Glutamatergic neuron (in vitro differentiated cells): ENCODE measurements around the gene HMX1. TPM values are rescaled to one million over a fixed set of nuclear protein-coding genes. Genes with fewer than 3 reads are reported as not detected.

ENCODE experiments used
- DNase-seq: peaks from one replicate; pipeline ENCODE4 v3.0.0; 2022
- H3K27ac Mint-ChIP-seq: one replicate; pipeline ENCODE4 v1.8.0; 2020; ENCODE audit warnings: mild to moderate bottlenecking, mixed read lengths, inconsistent platforms; ENCODE audit not compliant: unreplicated experiment
- H3K27me3 Mint-ChIP-seq: one replicate; pipeline ENCODE4 v1.8.0; 2020; ENCODE audit warnings: mild to moderate bottlenecking, moderate library complexity, mixed read lengths, inconsistent platforms; ENCODE audit not compliant: unreplicated experiment
- H3K36me3 Mint-ChIP-seq: one replicate; pipeline ENCODE4 v1.8.0; 2020; ENCODE audit warnings: mild to moderate bottlenecking, mixed read lengths, inconsistent platforms; ENCODE audit not compliant: unreplicated experiment
- H3K4me1 Mint-ChIP-seq: one replicate; pipeline ENCODE4 v1.8.0; 2020; ENCODE audit warnings: mild to moderate bottlenecking, low read depth, mixed read lengths, inconsistent platforms; ENCODE audit not compliant: unreplicated experiment
- H3K4me3 Mint-ChIP-seq: one replicate; pipeline ENCODE4 v1.8.0; 2020; ENCODE audit warnings: mild to moderate bottlenecking, mixed read lengths, inconsistent platforms; ENCODE audit not compliant: unreplicated experiment
- H3K9me3 Mint-ChIP-seq: one replicate; pipeline ENCODE4 v1.8.0; 2020; ENCODE audit warnings: mild to moderate bottlenecking, moderate library complexity, mixed read lengths, inconsistent platforms; ENCODE audit not compliant: unreplicated experiment
- total RNA-seq: library from RNA; stranded (reverse); fragmentation: NEBNext Ultra II Directional; extraction: Animal tissue kit (Norgen Biotek cat#: 25700); gene quantifications from one replicate; pipeline ENCODE4 v1.2.1, GENCODE V29; 2021; ENCODE audit not compliant: unreplicated experiment
- TF ChIP-seq, protein P1 (sequence below): fragments of 200-600 bp; sonication (generic); IDR thresholded peaks from one replicate; pipeline ENCODE4 v1.5.0; 2021; ENCODE audit not compliant: partially characterized antibody, unreplicated experiment

HMX1 gene
- total RNA-seq, 1 donor from 2014 or later = 1.7 TPM

DNA sequence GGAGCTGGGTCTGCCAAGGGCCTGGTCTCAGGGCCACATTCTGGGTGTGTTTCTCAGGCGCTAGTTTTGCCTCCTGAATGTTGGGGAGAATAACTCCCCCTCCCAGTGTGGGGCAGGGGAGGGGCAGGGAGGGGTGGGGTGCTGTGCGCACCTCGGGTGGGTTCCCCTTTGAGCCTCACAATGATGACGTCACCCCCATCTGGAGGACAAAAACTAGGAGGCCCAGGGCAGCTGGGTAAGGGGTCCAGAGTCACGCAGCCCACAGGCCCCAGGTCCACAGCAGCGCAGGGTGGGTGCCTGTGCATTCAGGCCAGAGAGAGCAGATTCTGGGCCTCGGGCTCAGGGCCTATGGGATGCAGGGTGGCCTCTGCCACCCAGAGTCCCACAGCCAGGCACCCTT is 23.7 kb upstream of the HMX1 start:
- DNase-seq = no peak
- Mint-ChIP-seq H3K4me3 (no peak overlapping the region), H3K36me3 (no peaks in the 10 kb centered on the region), H3K27ac (no peak overlapping the region), H3K9me3 (peaks cover 5% of the 10 kb centered on the region), H3K27me3 (peaks cover 21% of the 10 kb centered on the region), H3K4me1 (no peaks in the 10 kb centered on the region)
- TF ChIP-seq, protein P1, sequence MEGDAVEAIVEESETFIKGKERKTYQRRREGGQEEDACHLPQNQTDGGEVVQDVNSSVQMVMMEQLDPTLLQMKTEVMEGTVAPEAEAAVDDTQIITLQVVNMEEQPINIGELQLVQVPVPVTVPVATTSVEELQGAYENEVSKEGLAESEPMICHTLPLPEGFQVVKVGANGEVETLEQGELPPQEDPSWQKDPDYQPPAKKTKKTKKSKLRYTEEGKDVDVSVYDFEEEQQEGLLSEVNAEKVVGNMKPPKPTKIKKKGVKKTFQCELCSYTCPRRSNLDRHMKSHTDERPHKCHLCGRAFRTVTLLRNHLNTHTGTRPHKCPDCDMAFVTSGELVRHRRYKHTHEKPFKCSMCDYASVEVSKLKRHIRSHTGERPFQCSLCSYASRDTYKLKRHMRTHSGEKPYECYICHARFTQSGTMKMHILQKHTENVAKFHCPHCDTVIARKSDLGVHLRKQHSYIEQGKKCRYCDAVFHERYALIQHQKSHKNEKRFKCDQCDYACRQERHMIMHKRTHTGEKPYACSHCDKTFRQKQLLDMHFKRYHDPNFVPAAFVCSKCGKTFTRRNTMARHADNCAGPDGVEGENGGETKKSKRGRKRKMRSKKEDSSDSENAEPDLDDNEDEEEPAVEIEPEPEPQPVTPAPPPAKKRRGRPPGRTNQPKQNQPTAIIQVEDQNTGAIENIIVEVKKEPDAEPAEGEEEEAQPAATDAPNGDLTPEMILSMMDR = no peak

DNA sequence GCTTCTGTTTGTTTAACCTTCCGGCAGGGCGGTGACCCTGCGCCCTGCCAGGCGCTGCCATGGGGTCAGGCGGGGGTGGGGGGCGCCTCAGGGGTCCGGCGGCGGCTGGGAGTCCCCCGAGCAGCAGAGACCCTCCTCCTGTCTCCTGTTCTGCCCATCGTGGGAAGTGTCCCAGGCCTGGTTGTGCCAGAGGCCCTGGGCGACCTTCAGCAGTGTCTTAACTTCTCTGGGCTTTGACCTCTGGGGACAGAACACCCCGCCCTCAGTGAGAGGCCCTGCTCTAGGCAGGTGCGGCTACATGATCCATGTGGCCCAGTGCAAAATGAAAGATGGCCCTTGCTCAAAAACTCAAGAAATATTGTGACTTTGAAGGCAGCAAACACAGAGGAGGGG is 22.8 kb upstream of the HMX1 start:
- no peaks in the 10 kb centered on the region for H3K4me1 Mint-ChIP-seq
- TF ChIP-seq, protein P1 = no peak
- peaks cover 5% of the 10 kb centered on the region for H3K9me3 Mint-ChIP-seq
- no peak overlapping the region for H3K27ac Mint-ChIP-seq
- H3K27me3 Mint-ChIP-seq = peaks cover 21% of the 10 kb centered on the region
- H3K36me3 Mint-ChIP-seq = no peaks in the 10 kb centered on the region
- H3K4me3 Mint-ChIP-seq = no peak overlapping the region
- no peak for DNase-seq

DNA sequence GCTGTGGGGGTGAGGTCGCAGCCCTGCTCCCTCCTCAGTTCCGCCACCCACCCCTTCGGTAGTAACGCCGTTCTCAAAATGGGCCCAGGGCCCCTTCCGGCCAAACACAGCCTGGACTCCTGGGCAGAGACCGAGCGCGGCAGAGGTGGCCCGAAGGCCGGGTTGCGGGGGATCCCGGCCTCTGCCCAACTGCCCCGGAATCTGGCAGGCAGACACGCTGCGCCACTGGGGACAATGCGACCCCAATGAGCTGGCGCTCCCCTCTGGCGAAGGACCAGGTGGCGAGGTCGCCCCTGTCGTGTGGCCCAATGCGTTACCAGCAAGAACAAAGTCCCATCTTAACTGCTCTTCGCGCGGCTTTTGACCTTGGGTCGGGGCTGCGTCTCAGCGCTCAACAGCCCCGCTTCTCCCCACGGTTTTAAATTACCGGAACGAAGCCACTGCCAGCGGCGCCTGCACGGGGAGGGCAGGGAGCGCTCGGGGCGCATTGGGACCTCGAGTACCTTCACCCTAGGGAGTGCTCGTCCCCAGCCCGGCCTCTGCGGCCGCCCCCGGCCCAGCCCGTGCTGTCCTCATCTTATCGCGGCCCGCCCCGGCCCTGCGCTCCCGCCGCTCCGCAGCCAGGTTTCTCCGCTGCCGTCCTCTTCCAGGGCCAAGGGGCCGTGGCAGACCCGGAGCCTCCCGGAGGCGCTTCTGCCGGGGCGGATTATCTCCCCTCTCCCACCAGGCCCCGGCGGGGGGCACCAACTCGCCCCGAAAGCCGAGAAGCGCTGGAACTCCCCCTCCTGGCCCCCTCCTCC is 22.2 kb upstream of the HMX1 start:
- no peak overlapping the region for H3K27ac Mint-ChIP-seq
- peaks cover 24% of the 10 kb centered on the region for H3K27me3 Mint-ChIP-seq
- H3K4me1 Mint-ChIP-seq = no peaks in the 10 kb centered on the region
- TF ChIP-seq, protein P1 = no peak
- H3K4me3 Mint-ChIP-seq = peak overlapping the region; percentile 68
- H3K36me3 Mint-ChIP-seq = no peaks in the 10 kb centered on the region
- peaks cover 5% of the 10 kb centered on the region for H3K9me3 Mint-ChIP-seq
- peak; percentile 51 for DNase-seq

DNA sequence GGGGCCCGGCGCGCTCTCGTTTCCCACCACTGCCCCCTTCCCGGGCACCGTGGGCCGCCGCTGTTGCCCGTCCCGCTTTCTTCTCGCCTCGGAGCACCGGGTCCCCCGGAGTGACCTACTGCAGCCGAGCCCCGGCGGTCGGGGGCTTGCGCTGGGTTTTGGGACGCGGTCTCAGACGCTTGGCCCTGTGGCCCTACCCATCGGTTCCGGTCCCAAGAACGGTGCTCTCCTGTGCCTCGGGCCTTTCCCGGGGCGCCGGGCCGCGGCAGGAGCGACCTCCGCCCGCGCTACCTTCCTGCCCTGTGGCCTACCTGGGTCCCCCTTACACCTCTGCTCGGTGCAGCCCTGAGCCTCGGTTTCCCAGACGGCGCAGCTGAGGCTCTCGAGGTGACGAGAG is 21.6 kb upstream of the HMX1 start:
- TF ChIP-seq, protein P1 = no peak
- H3K4me1 Mint-ChIP-seq = no peaks in the 10 kb centered on the region
- no peak overlapping the region for H3K27ac Mint-ChIP-seq
- H3K36me3 Mint-ChIP-seq = no peaks in the 10 kb centered on the region
- peaks cover 24% of the 10 kb centered on the region for H3K27me3 Mint-ChIP-seq
- H3K9me3 Mint-ChIP-seq = peaks cover 3% of the 10 kb centered on the region
- DNase-seq = no peak
- no peak overlapping the region for H3K4me3 Mint-ChIP-seq

DNA sequence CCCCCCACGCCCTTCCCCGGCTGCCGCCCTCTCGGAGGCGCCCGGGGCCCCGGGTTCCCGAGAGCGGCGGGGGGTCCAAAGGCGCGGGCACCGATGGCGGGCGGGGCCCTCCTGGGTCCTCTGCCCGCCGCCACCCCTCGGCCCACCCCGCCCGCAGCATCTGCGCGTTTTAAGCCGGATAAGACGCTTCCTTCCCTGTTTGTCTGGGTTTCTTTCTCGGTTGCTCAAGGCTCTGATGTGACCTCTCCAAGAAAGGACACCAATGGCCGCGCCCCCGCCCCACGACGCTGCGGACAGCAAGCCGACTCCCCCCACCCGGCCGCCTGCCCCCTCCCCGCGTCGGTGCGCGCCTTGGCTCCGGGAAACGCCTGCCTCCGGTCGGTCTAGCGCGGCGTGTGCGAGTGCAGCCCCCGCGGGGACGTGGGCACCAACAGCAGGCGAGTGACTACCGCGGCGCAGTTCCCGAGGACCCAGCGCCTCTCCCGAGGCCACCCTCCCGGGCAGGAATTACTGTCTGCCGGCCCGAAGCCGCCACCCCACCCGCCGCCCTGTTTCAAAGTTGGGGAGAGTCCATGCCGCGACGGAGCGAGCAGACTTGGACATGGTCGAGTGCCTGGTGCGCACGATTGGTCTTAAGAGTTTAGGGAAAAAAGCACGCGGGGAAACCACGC is 21.1 kb upstream of the HMX1 start:
- TF ChIP-seq, protein P1 = no peak
- Mint-ChIP-seq H3K27me3 (peaks cover 22% of the 10 kb centered on the region), H3K27ac (no peak overlapping the region), H3K36me3 (no peaks in the 10 kb centered on the region), H3K9me3 (no peaks in the 10 kb centered on the region), H3K4me3 (peak overlapping the region; percentile 74), H3K4me1 (no peaks in the 10 kb centered on the region)
- DNase-seq = no peak
